LoVo (cell line): ENCODE results near the gene PDXP.
"Not testable (repeated sequence)": the region's sequence is repeated elsewhere in the genome, so short reads cannot be mapped to it uniquely, and the experiment has no call there.

Experiments
- DNase-seq: peaks from one replicate; pipeline ENCODE4 v3.0.0-alpha.2; 2016; ENCODE audit warnings: low spot score

The PDXP gene, protein sequence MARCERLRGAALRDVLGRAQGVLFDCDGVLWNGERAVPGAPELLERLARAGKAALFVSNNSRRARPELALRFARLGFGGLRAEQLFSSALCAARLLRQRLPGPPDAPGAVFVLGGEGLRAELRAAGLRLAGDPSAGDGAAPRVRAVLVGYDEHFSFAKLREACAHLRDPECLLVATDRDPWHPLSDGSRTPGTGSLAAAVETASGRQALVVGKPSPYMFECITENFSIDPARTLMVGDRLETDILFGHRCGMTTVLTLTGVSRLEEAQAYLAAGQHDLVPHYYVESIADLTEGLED

DNA sequence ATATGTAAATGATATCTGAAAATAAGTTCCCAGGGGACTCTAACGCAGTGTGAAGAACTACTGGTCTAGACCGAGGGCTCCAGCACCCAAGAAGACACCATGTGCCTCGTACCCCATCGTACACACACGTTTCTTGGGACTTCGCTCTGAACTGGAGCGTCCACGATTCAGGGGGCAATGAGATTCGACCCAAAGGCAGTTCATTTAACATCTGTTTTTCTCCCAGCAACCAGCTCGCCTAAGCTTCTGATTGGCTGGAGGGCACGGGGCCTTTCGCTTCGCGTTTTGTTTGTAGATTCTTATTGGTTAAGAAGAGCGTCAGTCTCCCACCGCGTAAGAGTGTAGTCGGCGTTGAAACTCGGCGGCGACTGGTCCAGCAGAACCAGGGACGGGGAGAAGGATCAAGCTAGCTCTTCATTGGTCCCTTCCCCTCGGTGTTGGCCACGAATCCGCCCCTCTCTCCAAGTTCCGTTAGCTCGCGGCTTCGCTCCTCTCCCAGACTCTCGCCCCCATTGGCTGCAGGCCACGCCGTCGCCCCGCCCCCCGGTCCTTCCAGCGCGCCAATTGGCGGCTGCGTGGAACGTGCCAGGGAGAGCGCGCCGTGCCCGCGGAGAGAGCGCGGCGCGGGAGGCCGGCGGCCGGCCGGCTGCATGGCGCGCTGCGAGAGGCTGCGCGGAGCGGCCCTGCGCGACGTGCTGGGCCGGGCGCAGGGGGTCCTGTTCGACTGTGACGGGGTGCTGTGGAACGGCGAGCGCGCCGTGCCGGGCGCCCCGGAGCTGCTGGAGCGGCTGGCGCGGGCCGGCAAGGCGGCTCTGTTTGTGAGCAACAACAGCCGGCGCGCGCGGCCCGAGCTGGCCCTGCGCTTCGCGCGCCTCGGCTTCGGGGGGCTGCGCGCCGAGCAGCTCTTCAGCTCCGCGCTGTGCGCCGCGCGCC is at the start of gene PDXP:
Gene PDXP (plus strand): TSS at position 591 of the 933 bp plus-strand sequence. CDS start 60 bp downstream, at position 651.
- DNase-seq = peak; percentile 99

DNA sequence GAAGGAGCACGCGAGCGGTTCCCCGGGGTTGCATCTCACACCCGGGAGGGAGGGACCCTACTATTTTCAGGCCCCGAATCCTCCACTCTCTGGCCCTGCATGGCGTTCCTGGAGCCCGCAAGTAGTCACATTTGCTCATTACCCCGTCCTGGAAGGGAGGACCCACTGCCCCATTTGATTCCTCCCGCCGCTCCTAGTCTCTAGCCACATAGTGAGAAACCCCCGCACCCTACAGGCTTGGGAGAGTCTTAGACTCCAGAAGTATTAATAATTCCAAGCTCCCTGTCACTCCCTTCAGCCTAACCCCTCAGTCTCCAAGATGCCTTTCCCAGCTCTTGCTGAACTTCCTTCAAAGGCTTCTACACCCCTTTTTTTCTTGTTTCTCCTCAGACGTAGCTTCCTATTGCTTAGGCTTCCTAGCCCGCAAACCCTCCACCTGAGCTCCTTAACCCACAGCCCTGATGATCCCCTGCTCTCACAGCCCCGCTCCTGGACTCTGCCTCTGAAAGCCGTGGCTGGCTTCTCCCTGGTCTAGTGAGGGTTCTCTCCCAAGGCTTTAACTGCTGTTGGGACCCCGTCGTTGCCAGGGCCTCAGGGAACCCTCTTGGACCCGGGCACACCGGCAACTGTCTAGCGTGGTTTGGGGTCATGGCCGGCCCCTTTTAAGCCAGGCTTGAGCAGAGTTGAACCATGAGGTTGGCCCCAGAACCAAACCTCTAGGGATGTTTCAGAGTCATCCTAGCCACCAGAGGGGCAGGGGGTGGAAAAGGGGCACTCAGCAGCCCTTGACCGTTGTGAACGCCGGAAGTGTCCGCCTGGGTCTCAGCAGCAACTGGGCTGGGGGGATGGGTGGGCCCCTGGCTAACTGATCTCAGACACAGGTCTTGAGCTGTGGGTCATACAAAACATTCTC is 49.0 kb upstream of the PDXP start:
- no peak for DNase-seq

DNA sequence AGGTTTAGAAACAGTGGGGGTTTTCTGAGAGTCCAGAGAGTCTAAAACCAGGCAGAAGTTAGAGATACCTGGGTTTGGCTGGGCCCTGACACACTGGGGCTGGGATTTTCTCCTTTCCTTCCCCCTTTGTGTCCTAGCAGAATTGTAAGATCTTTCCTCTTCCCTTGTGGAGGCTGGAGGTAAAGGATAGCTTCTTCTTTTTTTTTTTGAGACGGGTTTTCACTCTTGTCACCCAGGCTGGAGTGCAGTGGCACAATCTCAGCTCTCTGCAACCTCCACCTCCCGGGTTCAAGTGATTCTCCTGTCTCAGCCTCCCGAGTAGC is 48.4 kb upstream of the PDXP start:
- not testable (repeated sequence) for DNase-seq

DNA sequence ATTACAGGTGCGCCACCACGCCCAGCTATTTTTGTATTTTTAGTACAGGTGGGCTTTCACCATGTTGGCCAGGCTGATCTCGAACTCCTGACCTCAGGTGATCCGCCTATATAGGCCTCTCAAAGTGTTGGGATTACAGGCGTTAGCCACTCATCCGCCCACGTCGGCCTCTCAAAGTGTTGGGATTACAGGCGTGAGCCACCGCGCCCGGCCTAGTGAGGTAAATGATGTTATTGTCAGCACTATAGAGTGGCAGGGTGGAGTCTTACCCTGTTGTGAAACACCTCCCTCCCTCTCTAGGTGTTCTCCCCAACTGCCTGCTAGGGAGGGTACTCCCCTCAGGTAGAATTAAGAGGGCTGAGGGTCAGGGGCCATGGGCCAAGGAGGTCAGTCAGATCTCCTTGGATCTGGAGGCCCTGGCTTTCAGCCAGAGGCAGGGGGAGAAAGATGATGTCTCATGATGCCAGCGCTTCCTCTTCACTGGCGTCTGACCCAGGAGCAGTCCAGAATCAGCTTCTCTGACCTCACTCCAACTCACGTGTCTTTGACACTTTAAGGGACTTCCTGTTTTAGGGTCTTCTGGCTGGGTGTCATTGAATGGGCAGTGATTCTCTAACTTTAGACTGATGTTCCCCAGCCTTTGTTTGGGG is 47.9 kb upstream of the PDXP start:
- DNase-seq = no peak

DNA sequence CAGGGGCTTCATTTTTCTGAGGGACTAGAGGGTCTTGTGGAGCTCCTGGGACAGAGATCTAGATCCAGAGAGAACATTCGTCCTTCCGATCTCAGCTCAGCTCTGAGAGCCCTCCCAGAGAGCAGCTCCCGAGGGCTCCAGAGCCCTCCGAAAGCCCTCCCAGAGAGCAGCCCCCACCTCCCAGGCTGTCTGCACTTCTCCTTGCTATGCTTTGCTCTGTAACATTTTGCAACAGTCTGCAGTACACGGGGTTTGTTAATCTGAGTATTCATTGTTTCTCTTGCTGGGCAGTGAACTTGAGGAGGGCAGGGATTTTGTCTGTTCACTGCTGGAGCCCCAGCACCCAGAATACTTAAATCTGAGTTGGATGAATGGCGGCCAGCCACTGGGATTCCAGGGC is 47.3 kb upstream of the PDXP start:
- DNase-seq = no peak

DNA sequence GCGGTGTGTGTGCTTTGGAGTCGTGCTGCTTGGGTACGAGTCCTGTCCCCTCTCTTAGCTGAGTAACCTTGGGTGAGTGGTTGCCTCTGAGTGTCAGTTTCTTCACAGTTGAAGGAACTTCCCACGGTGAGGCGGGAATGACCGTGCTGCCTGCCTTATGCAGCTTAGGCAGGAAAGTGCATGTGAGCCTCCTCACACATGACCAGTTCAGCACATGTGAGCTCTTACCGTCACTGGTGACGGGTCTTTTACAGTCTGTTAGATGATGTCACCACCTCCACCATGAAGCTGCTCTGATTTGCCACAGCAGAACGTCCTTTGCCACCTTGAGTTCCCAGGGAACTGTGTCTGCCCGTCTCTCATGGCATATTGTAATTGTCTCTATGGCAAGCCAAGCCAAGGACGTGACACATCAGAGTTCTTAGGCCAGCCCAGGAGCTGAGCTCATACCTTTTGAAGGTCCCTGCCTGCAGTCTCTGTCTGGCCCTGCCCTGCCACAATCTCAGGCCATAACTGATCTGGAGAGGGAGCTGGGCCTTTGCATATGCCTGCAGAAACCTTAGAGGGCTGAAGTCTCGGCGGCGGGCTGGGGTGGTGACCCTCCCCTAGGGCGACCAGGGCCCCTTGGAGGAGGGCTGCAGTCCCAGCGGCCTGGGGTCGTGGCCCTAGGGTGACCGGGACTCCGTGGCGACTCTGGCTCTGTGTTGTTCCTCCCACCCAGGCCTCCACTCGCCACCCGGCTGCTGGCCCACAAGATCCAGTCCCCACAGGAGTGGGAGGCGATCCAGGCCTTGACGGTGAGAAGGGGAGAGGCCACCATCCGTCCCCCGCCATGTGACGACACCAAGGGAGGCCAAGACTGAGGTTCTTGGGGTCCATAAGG is 42.1 kb upstream of the PDXP start:
- DNase-seq = no peak

DNA sequence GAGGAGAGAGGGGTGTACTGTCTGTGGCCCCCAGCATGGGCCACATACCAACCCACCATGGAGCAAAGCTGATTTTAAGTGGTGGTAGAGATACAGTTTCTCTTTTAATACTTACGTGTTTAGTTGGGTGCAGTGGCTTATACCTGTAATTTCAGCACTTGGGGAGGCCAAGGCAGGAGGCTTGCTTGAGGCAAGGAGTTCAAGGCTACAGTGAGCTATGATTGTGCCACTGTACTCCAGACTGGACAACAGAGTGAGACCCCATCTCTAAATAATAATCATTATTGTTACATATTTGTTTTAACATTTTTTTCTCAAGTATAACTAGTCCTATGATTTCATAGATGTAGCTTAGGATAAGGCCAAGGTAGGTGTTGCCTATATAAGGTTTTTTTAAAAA is 41.1 kb upstream of the PDXP start:
- DNase-seq = no peak

DNA sequence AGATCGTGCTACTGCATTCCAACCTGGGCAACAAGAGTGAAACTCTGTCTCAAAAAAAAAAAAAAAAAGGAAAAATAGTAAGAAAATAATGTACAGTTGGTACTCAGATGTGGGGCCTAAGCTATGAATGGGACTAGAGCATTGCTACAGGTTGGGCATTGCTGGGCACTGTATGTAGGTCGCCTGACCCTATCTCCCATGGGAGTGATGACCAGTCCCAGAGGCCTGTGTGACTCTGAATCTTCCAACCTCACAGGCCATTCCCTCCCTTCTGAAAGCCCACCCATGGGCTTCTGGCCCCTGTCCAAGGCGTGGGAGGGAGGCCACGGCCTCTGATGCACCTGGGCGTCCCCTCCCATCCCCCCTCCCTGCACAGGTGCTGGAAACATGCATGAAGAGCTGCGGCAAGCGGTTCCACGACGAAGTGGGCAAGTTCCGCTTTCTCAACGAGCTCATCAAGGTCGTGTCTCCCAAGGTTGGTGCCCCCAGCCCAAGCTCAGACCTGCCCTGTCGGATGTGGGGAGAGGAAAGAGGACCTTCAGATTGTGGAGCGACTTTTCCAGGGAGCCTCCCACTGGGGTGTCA is 40.4 kb upstream of the PDXP start:
- no peak for DNase-seq

DNA sequence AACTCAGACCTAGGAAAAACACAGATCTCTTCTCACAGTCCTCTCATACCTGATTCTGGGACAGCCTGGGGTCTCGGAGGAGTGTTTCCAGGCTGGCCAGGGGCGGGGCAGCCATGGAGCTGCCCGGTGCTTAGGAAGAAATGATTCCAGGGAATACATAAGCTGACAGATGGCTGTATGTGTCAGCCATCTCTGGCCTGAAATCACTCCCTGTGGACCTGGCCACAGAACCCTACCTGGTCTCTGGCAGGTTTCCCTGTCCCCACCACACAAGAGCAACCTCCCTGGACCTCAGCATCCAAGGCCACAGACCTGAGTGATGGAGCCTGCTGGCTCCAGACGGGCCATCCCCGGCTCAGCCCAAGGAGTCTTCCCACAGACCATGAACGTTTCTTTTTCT is 39.8 kb upstream of the PDXP start:
- no peak for DNase-seq

DNA sequence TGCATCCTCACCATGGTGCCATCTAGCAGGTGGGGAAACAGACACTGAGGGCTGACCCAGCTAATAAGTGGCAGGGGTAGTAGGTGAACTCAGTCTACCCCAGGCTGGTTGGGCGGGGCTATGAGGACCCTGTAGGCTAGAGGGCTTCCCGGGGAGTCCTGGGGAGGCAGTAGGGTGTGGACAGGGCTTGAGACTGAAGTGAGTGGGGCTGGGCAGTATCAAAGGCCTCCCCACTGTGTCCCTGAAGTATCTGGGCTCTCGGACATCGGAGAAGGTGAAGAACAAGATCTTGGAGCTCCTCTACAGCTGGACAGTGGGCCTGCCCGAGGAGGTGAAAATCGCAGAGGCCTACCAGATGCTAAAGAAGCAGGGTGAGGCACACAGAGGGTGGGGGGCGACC is 38.5 kb upstream of the PDXP start:
- DNase-seq = no peak

DNA sequence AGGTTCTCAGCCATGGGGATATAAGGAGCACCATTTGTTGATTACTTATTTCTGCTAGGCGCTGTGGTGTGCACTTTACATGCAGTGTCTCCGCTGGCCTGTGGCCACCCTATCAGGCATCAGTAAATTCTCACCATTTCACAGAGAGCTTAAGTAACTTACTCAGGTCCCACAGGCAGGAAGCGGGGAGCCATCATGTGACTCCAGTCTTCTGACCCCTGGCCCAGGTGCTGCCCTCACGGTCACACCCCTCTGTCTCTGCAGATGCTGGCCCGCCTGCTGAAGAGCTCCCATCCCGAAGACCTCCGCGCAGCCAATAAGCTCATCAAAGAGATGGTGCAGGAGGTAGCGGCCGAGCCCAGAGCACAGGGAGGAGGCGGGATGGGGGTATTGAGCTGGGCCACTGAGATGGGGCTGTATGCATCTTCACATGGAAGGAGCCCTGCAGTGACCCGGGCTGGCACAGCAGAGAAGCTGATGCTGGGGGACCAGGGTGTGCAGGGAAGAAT is 37.1 kb upstream of the PDXP start:
- no peak for DNase-seq

DNA sequence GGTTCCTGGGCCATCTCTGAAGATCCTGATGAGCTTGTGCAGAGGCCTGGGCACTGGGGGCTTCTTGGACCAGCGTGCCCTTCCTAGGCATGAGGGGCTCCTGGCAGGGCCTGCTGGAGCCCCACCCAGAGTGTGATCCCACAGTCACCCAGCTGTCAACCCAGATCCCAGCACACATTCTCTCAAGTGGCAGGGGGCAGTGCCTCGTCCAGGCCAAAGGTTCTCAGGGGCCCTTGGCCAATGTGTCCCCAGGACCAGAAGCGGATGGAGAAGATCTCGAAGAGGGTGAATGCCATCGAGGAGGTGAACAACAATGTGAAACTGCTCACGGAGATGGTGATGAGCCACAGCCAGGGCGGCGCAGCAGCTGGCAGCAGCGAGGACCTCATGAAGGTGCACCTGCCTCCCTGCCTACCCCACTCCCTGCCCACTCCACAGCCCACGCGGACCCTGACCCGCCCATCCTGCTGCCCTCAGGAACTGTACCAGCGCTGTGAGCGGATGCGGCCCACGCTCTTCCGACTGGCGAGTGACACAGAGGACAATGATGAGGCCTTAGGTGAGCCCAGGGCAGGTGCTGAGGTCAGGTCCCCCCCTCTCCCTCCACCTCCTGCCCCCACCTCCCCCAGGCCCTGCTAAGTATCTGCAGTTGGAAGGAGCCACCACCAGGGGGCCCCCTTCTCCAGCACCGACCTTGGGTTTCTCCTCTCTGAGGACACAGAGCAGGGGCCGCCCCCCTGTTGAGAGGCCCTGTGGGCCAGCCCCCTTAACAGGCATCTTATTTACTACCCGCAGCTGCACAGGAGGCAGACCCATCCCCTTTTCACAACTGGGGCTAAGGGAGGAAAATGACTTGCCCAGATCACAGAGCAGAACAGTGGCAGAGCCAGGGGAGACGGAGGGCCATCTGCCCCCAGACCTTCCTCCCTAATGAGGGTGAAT is 35.2 kb upstream of the PDXP start:
- DNase-seq = no peak

DNA sequence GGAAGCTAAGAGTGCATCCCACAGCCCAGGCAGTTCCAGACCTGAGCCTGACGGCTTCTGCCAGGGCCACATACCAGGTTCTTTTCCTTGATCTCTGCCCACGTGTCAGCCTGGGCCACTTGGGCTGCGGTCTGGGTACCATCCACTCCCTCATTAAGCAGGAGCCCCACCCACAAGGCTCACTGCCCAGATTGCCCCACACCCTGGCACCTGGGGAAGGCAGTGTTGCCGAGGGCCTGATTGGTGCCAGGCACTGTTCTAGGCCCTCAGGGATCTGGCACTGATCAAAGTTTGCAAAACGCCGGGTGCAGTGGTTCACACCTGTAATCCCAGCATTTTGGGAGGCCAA is 34.5 kb upstream of the PDXP start:
- no peak for DNase-seq

DNA sequence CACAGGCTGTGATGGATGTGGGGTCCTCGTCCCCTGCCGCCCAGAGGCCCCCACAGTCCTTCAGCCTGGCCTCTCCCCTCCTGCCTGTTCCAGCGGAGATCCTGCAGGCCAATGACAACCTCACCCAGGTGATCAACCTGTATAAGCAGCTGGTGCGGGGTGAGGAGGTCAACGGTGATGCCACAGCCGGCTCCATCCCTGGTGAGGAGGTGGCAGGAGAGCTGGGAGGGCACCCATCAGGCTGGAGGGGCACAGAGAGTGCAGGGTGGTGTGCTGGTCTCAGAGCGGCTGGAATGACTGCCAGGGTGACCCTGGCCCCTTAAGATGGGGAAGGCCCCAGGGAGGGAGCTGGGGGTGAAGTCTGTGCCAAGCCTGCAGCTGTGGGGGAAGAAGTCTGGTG is 33.6 kb upstream of the PDXP start:
- DNase-seq = no peak

DNA sequence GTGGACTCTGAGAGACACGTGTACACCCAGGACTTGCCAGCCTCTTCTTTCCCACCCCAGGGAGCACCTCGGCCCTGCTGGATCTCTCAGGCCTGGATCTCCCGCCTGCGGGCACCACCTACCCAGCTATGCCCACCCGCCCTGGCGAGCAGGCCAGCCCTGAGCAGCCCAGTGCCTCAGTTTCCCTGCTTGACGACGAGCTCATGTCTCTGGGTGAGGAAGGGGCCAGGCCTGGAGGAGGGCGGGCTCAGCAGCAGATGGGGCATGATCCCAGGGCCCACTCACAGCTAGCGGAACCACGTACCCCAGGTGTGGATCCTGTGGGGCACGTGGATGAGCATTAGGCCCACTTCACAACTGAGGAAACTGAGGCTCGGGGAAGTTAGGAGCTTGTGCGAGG is 32.8 kb upstream of the PDXP start:
- no peak for DNase-seq

DNA sequence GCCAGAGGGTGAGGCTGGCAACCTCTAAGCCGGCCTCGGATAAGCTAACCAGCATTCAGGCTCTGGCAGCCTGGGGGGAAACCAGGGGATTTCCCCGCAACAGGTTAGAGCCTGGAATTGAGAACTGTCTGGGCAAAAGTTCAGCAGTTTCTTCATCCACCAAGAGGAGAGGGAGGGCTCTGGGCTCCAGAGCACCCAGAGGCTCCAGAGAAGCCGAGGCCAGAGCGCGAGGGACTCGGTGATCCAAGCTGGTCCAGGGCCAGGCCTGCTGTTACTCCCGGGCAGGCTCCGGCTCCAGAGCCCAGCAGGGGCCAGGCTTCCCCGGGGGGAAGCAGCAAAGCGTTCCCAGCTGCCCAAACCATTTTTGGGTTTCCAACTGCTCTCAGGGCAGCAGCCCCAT is 32.4 kb upstream of the PDXP start:
- no peak for DNase-seq

DNA sequence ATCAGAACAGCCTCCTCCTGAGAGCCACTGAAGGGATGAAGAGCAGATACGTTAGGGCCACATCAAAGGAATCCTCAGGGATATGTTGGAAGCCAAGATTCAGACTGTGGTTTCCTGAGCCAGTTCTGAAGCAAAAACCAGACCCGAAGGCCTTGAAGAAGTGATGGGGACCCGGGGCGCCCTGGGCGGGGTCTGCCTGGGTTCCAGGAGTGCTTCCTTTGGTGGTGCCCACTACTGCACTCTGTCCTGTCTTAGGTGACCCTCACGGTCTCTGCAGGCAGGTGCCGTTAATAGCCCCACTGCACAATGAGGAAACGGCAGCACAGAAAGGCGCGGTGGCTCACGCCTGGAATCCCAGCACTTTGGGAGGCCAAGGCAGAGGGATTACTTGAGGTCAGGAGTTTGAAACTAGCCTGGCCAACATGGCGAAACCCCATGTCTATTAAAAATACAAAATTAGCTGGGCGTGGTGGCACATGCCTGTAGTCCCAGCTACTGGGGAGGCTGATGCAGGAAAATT is 31.9 kb upstream of the PDXP start:
- DNase-seq = no peak

DNA sequence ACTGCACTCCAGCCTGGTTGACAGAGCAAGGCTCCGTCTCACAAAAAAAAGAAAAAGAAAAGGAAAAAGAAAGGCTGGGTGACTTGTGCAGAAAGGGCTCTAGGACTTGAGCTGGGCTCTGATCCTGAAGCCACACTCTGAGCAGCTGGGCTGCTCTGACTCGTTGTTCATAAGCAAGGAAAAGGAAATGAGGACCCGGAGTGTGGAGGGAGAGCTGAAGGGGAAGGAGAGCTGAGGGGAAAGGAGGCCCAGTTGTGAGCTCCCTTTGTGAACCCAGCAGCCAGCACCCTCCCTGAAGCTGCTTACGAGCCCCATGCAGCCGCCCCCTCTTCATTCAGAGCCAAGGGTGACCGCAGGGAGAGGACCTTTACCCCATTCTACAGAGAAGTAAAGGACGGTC is 31.4 kb upstream of the PDXP start:
- no peak for DNase-seq

DNA sequence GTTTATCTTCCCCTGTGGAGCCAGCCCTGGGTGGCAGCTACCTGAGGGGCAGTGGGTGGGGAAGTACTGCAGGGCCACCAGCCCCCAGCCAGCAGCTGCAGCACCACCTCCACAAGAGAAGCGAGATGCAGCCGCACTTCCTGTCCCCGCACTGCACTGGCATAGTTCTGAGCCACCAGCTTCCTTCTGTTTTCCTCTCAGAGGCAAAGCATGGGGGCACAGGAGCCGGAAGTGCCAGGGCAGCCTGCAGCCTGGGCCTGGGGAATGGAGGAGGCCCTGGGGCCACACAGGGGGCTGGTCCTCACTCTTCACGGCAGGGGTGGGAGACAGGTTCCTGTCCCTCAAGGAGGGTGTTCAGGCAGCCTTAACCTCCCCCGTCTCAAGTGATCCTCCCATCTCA is 31.0 kb upstream of the PDXP start:
- no peak for DNase-seq
